GM12878 (cell line): ENCODE data around the gene GAGE12H. TPM values are rescaled to one million over a fixed set of nuclear protein-coding genes. Genes with fewer than 3 reads are reported as not detected.
"Not testable (repeated sequence)": the region's sequence is repeated elsewhere in the genome, so short reads cannot be mapped to it uniquely, and the experiment has no call there.

Experiments used
- ATAC-seq: fragments of 200-7000 bp; cut with Tn5 transposase; 3 replicates; pipeline ENCODE4 v1.9.1; 2020; ENCODE audit warnings: mild to moderate bottlenecking, moderate library complexity
- BruUV-seq: library from RNA; stranded (reverse); fragments of 400-500 nt; replicated peaks from 2 replicates; lab custom pipeline; 2021; lab: Mats Ljungman, UMichigan
- CTCF ChIA-PET: fragments of 300-600 bp; sonication (Branson Sonifier 250); formaldehyde crosslinking; extraction: SDS; loops from one replicate; lab custom pipeline; 2021; ENCODE audit warnings: inconsistent platforms; lab: Yijun Ruan, JAX
- POLR2A ChIA-PET: fragments of 350-600 bp; formaldehyde crosslinking; extraction: SDS; loops from one replicate; lab custom pipeline; 2021; ENCODE audit warnings: inconsistent platforms; lab: Charles Lee
- RAD21 ChIA-PET: fragments of 300-600 bp; sonication (Branson Sonifier 250); formaldehyde crosslinking; loops from one replicate; lab custom pipeline; 2023; ENCODE audit warnings: antibody characterized with exemption; ENCODE audit not compliant: unreplicated experiment; lab: Charles Lee
- SMC1A ChIA-PET: fragments of 300-600 bp; sonication (Branson Sonifier 250); formaldehyde crosslinking; loops from one replicate; lab custom pipeline; 2023; ENCODE audit not compliant: unreplicated experiment, uncharacterized antibody; lab: Charles Lee
- DNase-seq: peaks from one replicate; pipeline ENCODE4 v3.0.0-alpha.2; 2011; ENCODE audit warnings: low read depth, low spot score
- FAIRE-seq: peaks from 3 replicates; lab custom pipeline; 2011; peaks lifted over from hg19 to GRCh38; lab: Jason Lieb, UNC
- H2AFZ ChIP-seq: 2 replicates; pipeline ENCODE4 v1.6.0; 2011; ENCODE audit warnings: low read depth, low read length, control low read depth; ENCODE audit not compliant: control insufficient read depth
- H3K27ac ChIP-seq: 2 replicates; pipeline ENCODE4 v1.5.1; 2011; ENCODE audit warnings: control low read depth; ENCODE audit not compliant: control insufficient read depth, insufficient read depth
- H3K27me3 ChIP-seq, 2 experiments: replicated peaks in 1 of 2; 2 replicates each; pipeline versions ENCODE4 v1.6.0 to v1.6.1; 2011; ENCODE audit warnings: low read length in 1 of 2; ENCODE audit not compliant: control insufficient read depth in 2 of 2, insufficient read depth in 2 of 2
- H3K36me3 ChIP-seq, 2 experiments: 2 replicates each; pipeline ENCODE4 v1.5.1; 2011; ENCODE audit warnings: low read length in 1 of 2; ENCODE audit not compliant: control insufficient read depth in 2 of 2, insufficient read depth in 2 of 2
- H3K4me1 ChIP-seq: 2 replicates; pipeline ENCODE4 v1.6.1; 2011; ENCODE audit warnings: mild to moderate bottlenecking, low read length, moderate library complexity, mixed read lengths; ENCODE audit not compliant: control insufficient read depth, insufficient read depth
- H3K4me2 ChIP-seq: 2 replicates; pipeline ENCODE4 v1.6.0; 2011; ENCODE audit warnings: control low read depth; ENCODE audit not compliant: control insufficient read depth, insufficient read depth
- H3K4me3 ChIP-seq: fragments of 200-600 bp; sonication (generic); 2 replicates; pipeline ENCODE4 v1.5.1; 2016
- H3K79me2 ChIP-seq: 2 replicates; pipeline ENCODE4 v1.6.0; 2011; ENCODE audit warnings: low read length; ENCODE audit not compliant: control insufficient read depth, insufficient read depth
- H3K9ac ChIP-seq: 2 replicates; pipeline ENCODE4 v1.8.0; 2011; ENCODE audit warnings: low read length, control low read depth, mixed read lengths; ENCODE audit not compliant: control insufficient read depth, insufficient read depth
- H3K9me3 ChIP-seq: replicated peaks from 3 replicates; pipeline ENCODE4 v1.5.1; 2011; ENCODE audit warnings: mild to moderate bottlenecking, low read length; ENCODE audit not compliant: control insufficient read depth, insufficient read depth
- H4K20me1 ChIP-seq: 2 replicates; pipeline ENCODE4 v1.6.0; 2011; ENCODE audit not compliant: control insufficient read depth, insufficient read depth
- WGBS: methylation state at CpG from one replicate; pipeline ENCODE4 v1.1.6; 2016; ENCODE audit warnings: low lambda C conversion rate; ENCODE audit not compliant: insufficient replicate concordance, insufficient coverage; ENCODE audit errors: missing lambda C conversion rate; 5-methylcytosine and 5-hydroxymethylcytosine counted together
- in situ Hi-C: fragments of 300-500 bp; cut with MboI; formaldehyde crosslinking; loops from 9 replicates; pipeline ENCODE4 v1.14.3; 2018; ENCODE audit warnings: mixed read lengths
- intact Hi-C: fragments of 100-400 bp; cut with micrococcal nuclease; formaldehyde crosslinking; loops from one replicate; pipeline ENCODE4 v1.14.2; 2022; ENCODE audit not compliant: unreplicated experiment
- polyA plus RNA-seq, 11 experiments: library from polyadenylated mRNA; depleted of rRNA in 4 of 11; unstranded in 6 of 11; stranded (reverse) in 5 of 11; fragments of >200 nt; fragmentation: Nextera tagmentation in 4 of 11; fragmentation: Illumina TruSeq in 1 of 11; extraction: Ambion mirVana in 4 of 11; extraction: Trizol in 1 of 11; gene quantifications; 1 replicate in 1 of 11; 2 replicates in 10 of 11; pipeline versions ENCODE4 v1.2.1 to v1.2.3, GENCODE V29; 2011 to 2016; ENCODE audit warnings: inconsistent platforms in 2 of 11, missing spikeins in 2 of 11, low read depth in 1 of 11
- total RNA-seq, 4 experiments: library from RNA; depleted of rRNA in 3 of 4; stranded (reverse); fragments of >200 nt in 3 of 4; fragmentation: Illumina TruSeq in 1 of 4; extraction: Trizol in 1 of 4; gene quantifications; 2 replicates each; pipeline versions ENCODE4 v1.2.1 to v1.2.3, GENCODE V29; 2013 to 2021

GAGE12H gene
- total and polyA plus RNA-seq, 10 of the 15 experiments (the other 5 are each of a cell fraction or from before 2014, with no cell fraction given) = not detected

DNA sequence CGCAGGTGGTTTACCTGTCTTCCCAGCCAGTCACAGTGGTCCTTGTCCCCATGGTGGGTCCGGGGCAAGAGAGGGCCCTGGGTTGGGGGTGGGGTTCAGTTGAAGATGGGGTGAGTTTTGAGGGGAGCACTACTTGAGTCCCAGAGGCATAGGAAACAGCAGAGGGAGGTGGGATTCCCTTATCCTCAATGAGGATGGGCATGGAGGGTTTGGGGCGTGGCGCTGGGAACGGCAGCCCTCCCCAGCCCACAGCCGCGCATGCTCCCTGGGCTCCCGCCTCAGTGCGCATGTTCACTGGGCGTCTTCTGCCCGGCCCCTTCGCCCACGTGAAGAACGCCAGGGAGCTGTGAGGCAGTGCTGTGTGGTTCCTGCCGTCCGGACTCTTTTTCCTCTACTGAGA is 9.6 kb upstream of the GAGE12H start, which contains the start of gene GAGE12G:
Gene GAGE12G, plus strand, starts transcription at position 301 of the 400 bp plus-strand sequence. CDS start 1,155 bp downstream, outside the sequence.
- H2AFZ ChIP-seq, FAIRE-seq, CTCF ChIA-PET, intact Hi-C loops, H3K36me3 ChIP-seq, H3K4me2 ChIP-seq, POLR2A ChIA-PET, H3K27me3 ChIP-seq, DNase-seq, H3K9me3 ChIP-seq, H3K9ac ChIP-seq, H3K27ac ChIP-seq, H3K79me2 ChIP-seq, BruUV-seq, H3K4me1 ChIP-seq, H3K4me3 ChIP-seq, in situ Hi-C loops, RAD21 ChIA-PET, SMC1A ChIA-PET, ATAC-seq, H4K20me1 ChIP-seq: not testable (repeated sequence)
- no CpG with 5 or more reads among the region's 16 CpGs for WGBS

DNA sequence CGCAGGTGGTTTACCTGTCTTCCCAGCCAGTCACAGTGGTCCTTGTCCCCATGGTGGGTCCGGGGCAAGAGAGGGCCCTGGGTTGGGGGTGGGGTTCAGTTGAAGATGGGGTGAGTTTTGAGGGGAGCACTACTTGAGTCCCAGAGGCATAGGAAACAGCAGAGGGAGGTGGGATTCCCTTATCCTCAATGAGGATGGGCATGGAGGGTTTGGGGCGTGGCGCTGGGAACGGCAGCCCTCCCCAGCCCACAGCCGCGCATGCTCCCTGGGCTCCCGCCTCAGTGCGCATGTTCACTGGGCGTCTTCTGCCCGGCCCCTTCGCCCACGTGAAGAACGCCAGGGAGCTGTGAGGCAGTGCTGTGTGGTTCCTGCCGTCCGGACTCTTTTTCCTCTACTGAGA is 9.4 kb downstream of the GAGE12H start, which contains the start of gene GAGE2A:
Gene GAGE2A, plus strand, starts transcription at position 301 of the 400 bp plus-strand sequence. CDS start 1,155 bp downstream, outside the sequence.
- H3K9ac ChIP-seq, H3K4me1 ChIP-seq, POLR2A ChIA-PET, SMC1A ChIA-PET, CTCF ChIA-PET, H2AFZ ChIP-seq, H3K4me3 ChIP-seq, ATAC-seq, RAD21 ChIA-PET, H3K9me3 ChIP-seq, H3K4me2 ChIP-seq, DNase-seq, BruUV-seq, H3K27me3 ChIP-seq, in situ Hi-C loops, H3K79me2 ChIP-seq, H4K20me1 ChIP-seq, H3K27ac ChIP-seq, H3K36me3 ChIP-seq, FAIRE-seq, intact Hi-C loops: not testable (repeated sequence)
- no CpG with 5 or more reads among the region's 16 CpGs for WGBS

DNA sequence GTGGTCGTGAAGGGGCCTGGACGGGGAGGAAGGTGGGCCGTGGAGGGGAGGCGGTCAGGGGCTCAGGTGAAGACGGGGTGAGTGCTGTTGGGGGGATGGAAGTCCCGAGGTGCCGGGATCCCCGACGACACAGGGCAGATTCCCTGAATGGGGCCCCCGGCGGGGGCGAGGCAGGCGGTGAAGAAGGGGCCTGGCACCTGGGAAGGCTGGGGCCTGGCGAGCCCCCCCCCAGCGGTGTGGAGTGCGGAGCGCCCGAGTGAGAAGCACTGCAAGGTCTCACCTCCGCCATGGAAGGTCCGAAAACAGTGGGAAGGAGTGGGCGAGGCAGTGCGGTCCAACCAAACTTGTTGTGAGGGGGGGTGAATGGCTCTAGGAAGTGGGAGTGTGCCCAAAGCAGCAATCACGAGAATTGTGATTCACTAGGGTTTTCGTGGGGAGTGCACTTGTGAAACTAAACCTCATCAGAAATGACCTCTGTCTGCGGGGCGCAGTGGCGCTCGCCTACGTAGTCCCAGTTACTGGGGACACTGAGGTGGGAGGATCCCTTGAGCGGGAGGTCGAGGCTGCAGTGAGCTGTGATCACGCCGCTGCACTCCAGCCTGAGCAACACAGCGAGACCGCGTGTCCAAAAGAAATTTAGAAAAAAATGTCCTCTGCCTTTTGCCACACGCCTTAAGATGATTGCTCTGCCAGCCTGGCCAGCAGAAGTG is 10.2 kb downstream of the GAGE12H start:
- POLR2A ChIA-PET, RAD21 ChIA-PET, H3K27me3 ChIP-seq, H3K36me3 ChIP-seq, H3K4me1 ChIP-seq, SMC1A ChIA-PET, CTCF ChIA-PET, DNase-seq, H3K4me3 ChIP-seq, H3K79me2 ChIP-seq, H3K9me3 ChIP-seq, intact Hi-C loops, H3K9ac ChIP-seq, H3K27ac ChIP-seq, in situ Hi-C loops, H2AFZ ChIP-seq, ATAC-seq, H3K4me2 ChIP-seq, FAIRE-seq, H4K20me1 ChIP-seq, BruUV-seq: not testable (repeated sequence)
- 70% methylated on average over 29 of the region's 37 CpGs for WGBS

DNA sequence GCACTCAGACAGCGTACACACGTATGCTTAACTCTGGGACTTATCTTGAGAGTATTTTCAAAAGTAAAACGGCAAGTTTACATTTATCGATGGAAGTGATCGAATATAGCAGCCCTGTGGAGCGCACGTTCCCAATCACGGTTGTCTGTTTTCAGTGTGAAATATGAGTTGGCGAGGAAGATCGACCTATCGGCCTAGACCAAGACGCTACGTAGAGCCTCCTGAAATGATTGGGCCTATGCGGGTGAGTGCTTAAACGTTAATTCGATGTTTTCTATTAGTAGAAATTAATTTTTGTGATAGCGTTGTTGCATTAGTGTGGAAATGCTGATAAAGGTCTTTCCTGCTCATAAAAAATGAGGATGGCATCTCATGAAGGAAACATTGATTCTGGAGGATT is 10.7 kb downstream of the GAGE12H start:
- H3K4me1 ChIP-seq, H3K4me2 ChIP-seq, RAD21 ChIA-PET, H3K9ac ChIP-seq, ATAC-seq, H3K9me3 ChIP-seq, intact Hi-C loops, H3K36me3 ChIP-seq, H3K4me3 ChIP-seq, H2AFZ ChIP-seq, DNase-seq, FAIRE-seq, H3K79me2 ChIP-seq, BruUV-seq, SMC1A ChIA-PET, in situ Hi-C loops, POLR2A ChIA-PET, H3K27ac ChIP-seq, CTCF ChIA-PET, H3K27me3 ChIP-seq, H4K20me1 ChIP-seq: not testable (repeated sequence)
- WGBS = 66% methylated on average over 12 of the region's 17 CpGs
